B cell (primary cell): ENCODE data around the gene C2orf42. TPM values are rescaled to one million over a fixed set of nuclear protein-coding genes. Genes with fewer than 3 reads are reported as not detected.

Experiments
- ATAC-seq: fragments of 200-7000 bp; cut with Tn5 transposase; one replicate; pipeline ENCODE4 v1.10.0; 2021; ENCODE audit warnings: low read depth, mild to moderate bottlenecking, moderate number of reproducible peaks, moderate library complexity
- CTCF ChIA-PET: fragments of 350-600 bp; sonication (Branson Sonifier 250); formaldehyde crosslinking; loops from one replicate; lab custom pipeline; 2021; ENCODE audit warnings: antibody characterized with exemption, inconsistent platforms; lab: Charles Lee
- POLR2A ChIA-PET: fragments of 350-600 bp; sonication (Branson Sonifier 250); formaldehyde crosslinking; loops from one replicate; lab custom pipeline; 2021; ENCODE audit warnings: antibody characterized with exemption; lab: Charles Lee
- DNase-seq: peaks from one replicate; pipeline ENCODE4 v3.0.0; 2013
- H2AFZ ChIP-seq: 2 replicates; pipeline ENCODE4 v1.6.1; 2012; ENCODE audit warnings: mild to moderate bottlenecking, low read depth, low read length; ENCODE audit not compliant: insufficient read depth, poor library complexity, severe bottlenecking
- H3K27ac ChIP-seq, 2 donors: 1 replicate in 1 of 2; 2 replicates in 1 of 2; pipeline ENCODE4 v1.5.1; 2012 to 2013; ENCODE audit warnings: low read length in 2 of 2, mild to moderate bottlenecking in 2 of 2, moderate library complexity in 1 of 2
- H3K27me3 ChIP-seq, 4 experiments: fragments of 200-600 bp in 1 of 4; sonication (generic) in 1 of 4; replicated peaks in 1 of 4; 1 replicate in 2 of 4; 2 replicates in 2 of 4; pipeline versions ENCODE4 v1.6.1 to v1.7.0; 2013 to 2016; ENCODE audit warnings: low read length in 3 of 4, mild to moderate bottlenecking in 2 of 4, mixed read lengths in 1 of 4, moderate library complexity in 1 of 4; ENCODE audit not compliant: insufficient read depth in 4 of 4, control insufficient read depth in 3 of 4; ENCODE audit errors: control extremely low read depth in 1 of 4
- H3K36me3 ChIP-seq, 2 experiments: replicated peaks in 1 of 2; 1 replicate in 1 of 2; 2 replicates in 1 of 2; pipeline versions ENCODE4 v1.6.1 to v1.7.1; 2013; ENCODE audit warnings: low read length in 1 of 2; ENCODE audit not compliant: insufficient read depth in 2 of 2, control insufficient read depth in 1 of 2; ENCODE audit errors: control extremely low read depth in 1 of 2, extremely low read depth in 1 of 2
- H3K4me1 ChIP-seq, 2 donors: fragments of 200-600 bp in 1 of 2; sonication (generic) in 1 of 2; 1 replicate in 1 of 2; 2 replicates in 1 of 2; pipeline versions ENCODE4 v1.5.1 to v1.6.1; 2013 to 2017; ENCODE audit warnings: low read length in 2 of 2; ENCODE audit not compliant: control insufficient read depth in 2 of 2, insufficient read depth in 2 of 2
- H3K4me2 ChIP-seq: replicated peaks from 2 replicates; pipeline ENCODE3; 2012; ENCODE audit warnings: mild to moderate bottlenecking, low read depth, low read length; ENCODE audit not compliant: poor library complexity, severe bottlenecking
- H3K4me3 ChIP-seq, 5 experiments: fragments of 200-600 bp in 1 of 5; sonication (generic) in 1 of 5; 1 replicate in 3 of 5; 2 replicates in 2 of 5; pipeline versions ENCODE4 v1.5.1 to v1.7.0; 2011 to 2016; ENCODE audit warnings: low read length in 4 of 5, mild to moderate bottlenecking in 4 of 5, low read depth in 2 of 5, control low read depth in 1 of 5, moderate library complexity in 1 of 5; ENCODE audit not compliant: insufficient read depth in 1 of 5; ENCODE audit errors: control extremely low read depth in 1 of 5, extremely low read depth in 1 of 5
- H3K79me2 ChIP-seq: fragments of 200-600 bp; sonication (generic); one replicate; pipeline ENCODE4 v1.6.0; 2016; ENCODE audit warnings: low read length; ENCODE audit not compliant: control insufficient read depth, insufficient read depth
- H3K9ac ChIP-seq: fragments of 200-600 bp; sonication (generic); 2 replicates; pipeline ENCODE4 v1.6.1; 2017; ENCODE audit warnings: mild to moderate bottlenecking, low read length, moderate library complexity
- H3K9me3 ChIP-seq, 3 donors: one replicate each; pipeline versions ENCODE4 v1.6.1 to v1.7.1; 2013; ENCODE audit warnings: low read length in 2 of 3; ENCODE audit not compliant: control insufficient read depth in 2 of 3, insufficient read depth in 1 of 3; ENCODE audit errors: control extremely low read depth in 1 of 3
- H4K20me1 ChIP-seq: 2 replicates; pipeline ENCODE4 v1.6.0; 2012; ENCODE audit warnings: mild to moderate bottlenecking, low read length; ENCODE audit not compliant: insufficient read depth, control insufficient read depth, poor library complexity, severe bottlenecking
- H3K27ac Mint-ChIP-seq: one replicate; pipeline ENCODE4 v1.8.0; 2021; ENCODE audit warnings: mixed read lengths
- H3K27me3 Mint-ChIP-seq: one replicate; pipeline ENCODE4 v1.8.0; 2021; ENCODE audit warnings: mixed read lengths
- H3K4me1 Mint-ChIP-seq: one replicate; pipeline ENCODE4 v1.8.0; 2021; ENCODE audit warnings: mixed read lengths
- H3K4me3 Mint-ChIP-seq: one replicate; pipeline ENCODE4 v1.8.0; 2021; ENCODE audit warnings: mixed read lengths
- H3K9me3 Mint-ChIP-seq: one replicate; pipeline ENCODE4 v1.8.0; 2022; ENCODE audit warnings: mixed read lengths; ENCODE audit not compliant: insufficient read depth
- CTCF ChIP-seq: fragments of 200-600 bp; IDR thresholded peaks from one replicate; pipeline ENCODE4 v1.8.0; 2022; ENCODE audit warnings: antibody characterized with exemption, mild to moderate bottlenecking
- EZH2 ChIP-seq: IDR thresholded peaks from 2 replicates; pipeline ENCODE4 v1.6.1; 2012; ENCODE audit warnings: borderline replicate concordance, low read depth, mild to moderate bottlenecking, moderate library complexity, low read length; ENCODE audit not compliant: insufficient read depth, poor library complexity, severe bottlenecking
- WGBS: methylation state at CpG from one replicate; pipeline ENCODE4 v1.1.5; 2013; ENCODE audit warnings: missing lambda C conversion rate; ENCODE audit not compliant: insufficient coverage; 5-methylcytosine and 5-hydroxymethylcytosine counted together
- intact Hi-C: fragments of 100-400 bp; cut with micrococcal nuclease; formaldehyde crosslinking; loops from one replicate; pipeline ENCODE4 v1.10.0; 2022
- polyA plus RNA-seq: library from polyadenylated mRNA; depleted of rRNA; stranded (reverse); fragments of >200 nt; gene quantifications from 2 replicates; pipeline ENCODE4 v1.2.3, GENCODE V29; 2012
- total RNA-seq, 2 donors: library from RNA; stranded (reverse); fragments of 120-200 nt in 1 of 2; gene quantifications; 1 replicate in 1 of 2; 2 replicates in 1 of 2; pipeline versions ENCODE4 v1.2.3 to v1.2.4, GENCODE V29; 2013 to 2022

The C2orf42 gene
- total and polyA plus RNA-seq, 2 donors (not counting 1 experiment from before 2014, with no cell fraction given) = 13.0 to 42.9 TPM

- H4K20me1 ChIP-seq = no peaks in the 10 kb centered on the region
- H3K36me3 ChIP-seq = no peaks in the 10 kb centered on the region
- peak overlapping the region in 1 of 5 experiments; percentile 53 for H3K4me3 ChIP-seq
- DNase-seq = peak; percentile 59
- POLR2A ChIA-PET = interaction anchor here (1.0 to 5.8 kb wide), 7 partner anchors 9 to 47 kb away, joined by 4 to 107 read pairs (median 43); partner anchors contain the start of gene PCBP1
- CTCF ChIA-PET = interaction anchor here (0.7 to 4.4 kb wide), 11 partner anchors 8 to 221 kb away, joined by 3 to 41 read pairs (median 12); partner anchors contain the start of genes MXD1 and PCBP1
- H3K4me1 ChIP-seq = peaks cover 46 to 58% of the 10 kb centered on the region in 2 donors
- H3K9ac ChIP-seq = peak overlapping the region; percentile 59
- peaks cover 35% of the 10 kb centered on the region for H3K79me2 ChIP-seq
- intact Hi-C loops = loop anchor here (1.0 to 2.0 kb wide), 2 partner anchors 8 to 47 kb away; partner anchors contain the start of gene PCBP1
- H3K27ac ChIP-seq = peak overlapping the region; percentile 80 to 87
- peak overlapping the region; percentile 84 for H2AFZ ChIP-seq
- H3K9me3 ChIP-seq = no peaks in the 10 kb centered on the region
- Mint-ChIP-seq H3K9me3 (no peaks in the 10 kb centered on the region), H3K4me1 (peaks cover 59% of the 10 kb centered on the region), H3K27ac (peak overlapping the region; percentile 96), H3K27me3 (no peaks in the 10 kb centered on the region), H3K4me3 (peak overlapping the region; percentile 87)
- peak; percentile 26 for ATAC-seq
- TF ChIP-seq CTCF (no peak), EZH2 (no peak)
- 0% methylated on average over 6 of the region's 10 CpGs for WGBS
- H3K4me2 ChIP-seq = peak overlapping the region; percentile 71
- no peaks in the 10 kb centered on the region for H3K27me3 ChIP-seq
Measured at GRCh38 chr2:70133491-70134322, 57.1 kb downstream of the C2orf42 start.
